K562 (cell line): ENCODE measurements around the gene DTL. TPM values are rescaled to one million over a fixed set of nuclear protein-coding genes. Genes with fewer than 3 reads are reported as not detected.

Source experiments
- ATAC-seq: fragments of 200-7000 bp; cut with Tn5 transposase; 3 replicates; pipeline ENCODE4 v1.9.1; 2020; ENCODE audit warnings: moderate library complexity
- BruUV-seq: library from RNA; stranded (reverse); fragments of 400-500 nt; replicated peaks from 2 replicates; lab custom pipeline; 2021; lab: Mats Ljungman, UMichigan
- CTCF ChIA-PET: fragments of 300-600 bp; formaldehyde crosslinking; extraction: SDS; loops from one replicate; lab custom pipeline; 2021; ENCODE audit warnings: low intra/inter-chr PET ratio; lab: Yijun Ruan, JAX
- POLR2A ChIA-PET: fragments of 300-600, 350-650 bp; sonication (Branson Sonifier 250); formaldehyde crosslinking; extraction: SDS; loops from one replicate; lab custom pipeline; 2021; ENCODE audit warnings: antibody characterized with exemption, inconsistent platforms; lab: Yijun Ruan, JAX
- DNase-seq, 4 experiments: peaks; one replicate each; pipeline versions ENCODE4 v3.0.0 to v3.0.0-alpha.2; 2011 to 2018; ENCODE audit warnings: low spot score in 3 of 4, mixed read lengths in 3 of 4; ENCODE audit errors: extremely low read depth in 1 of 4
- FAIRE-seq: peaks from 2 replicates; lab custom pipeline; 2011; peaks lifted over from hg19 to GRCh38; lab: Jason Lieb, UNC
- H2AFZ ChIP-seq: 2 replicates; pipeline ENCODE4 v1.6.0; 2011; ENCODE audit warnings: low read depth, low read length, control low read depth, inconsistent platforms
- H3K27ac ChIP-seq: fragments of 200-600 bp; 3 replicates; pipeline ENCODE4 v1.8.0; 2011; ENCODE audit warnings: low read depth, mild to moderate bottlenecking, control low read depth, inconsistent platforms, low read length, moderate library complexity, mixed read lengths; ENCODE audit errors: extremely low read depth
- H3K27me3 ChIP-seq, 2 experiments: fragments of 300-600 bp in 1 of 2; 2 replicates in 1 of 2; 3 replicates in 1 of 2; pipeline versions ENCODE4 v1.6.0 to v1.8.0; 2011; ENCODE audit warnings: inconsistent platforms in 2 of 2, low read length in 2 of 2, mild to moderate bottlenecking in 1 of 2, mixed read lengths in 1 of 2, moderate library complexity in 1 of 2; ENCODE audit not compliant: control insufficient read depth in 2 of 2, insufficient read depth in 2 of 2
- H3K36me3 ChIP-seq: fragments of 300-600 bp; 3 replicates; pipeline ENCODE4 v1.8.0; 2011; ENCODE audit warnings: mild to moderate bottlenecking, low read length, inconsistent platforms; ENCODE audit not compliant: control insufficient read depth, insufficient read depth
- H3K4me1 ChIP-seq, 2 experiments: fragments of 200-600 bp in 1 of 2; replicated peaks in 1 of 2; 2 replicates in 1 of 2; 3 replicates in 1 of 2; pipeline versions ENCODE4 v1.5.1 to v1.8.0; 2011; ENCODE audit warnings: inconsistent platforms in 2 of 2, low read length in 2 of 2, mild to moderate bottlenecking in 1 of 2, mixed read lengths in 1 of 2, moderate library complexity in 1 of 2; ENCODE audit not compliant: control insufficient read depth in 2 of 2, insufficient read depth in 2 of 2
- H3K4me2 ChIP-seq: 2 replicates; pipeline ENCODE4 v1.6.1; 2011; ENCODE audit warnings: low read length, control low read depth, inconsistent platforms, mixed read lengths; ENCODE audit not compliant: insufficient read depth
- H3K4me3 ChIP-seq: fragments of 200-600 bp; sonication (generic), shearing (Covaris generic); 2 replicates; pipeline ENCODE4 v1.5.1; 2016; ENCODE audit warnings: control low read depth, inconsistent platforms
- H3K79me2 ChIP-seq: fragments of 200-600 bp; 3 replicates; pipeline ENCODE4 v1.8.0; 2011; ENCODE audit warnings: low read length, inconsistent platforms; ENCODE audit not compliant: control insufficient read depth, insufficient read depth
- H3K9ac ChIP-seq, 2 experiments: 2 replicates each; pipeline versions ENCODE4 v1.6.0 to v1.6.1; 2011; ENCODE audit warnings: low read depth in 2 of 2, low read length in 2 of 2, control low read depth in 1 of 2, inconsistent platforms in 1 of 2, mild to moderate bottlenecking in 1 of 2, mixed read lengths in 1 of 2; ENCODE audit not compliant: insufficient read depth in 1 of 2
- H3K9me1 ChIP-seq: one replicate; pipeline ENCODE4 v1.6.0; 2011; ENCODE audit warnings: inconsistent platforms, mild to moderate bottlenecking, low read length, moderate library complexity; ENCODE audit not compliant: control insufficient read depth, insufficient read depth
- H3K9me3 ChIP-seq: replicated peaks from 2 replicates; pipeline ENCODE4 v1.5.1; 2011; ENCODE audit warnings: low read depth, low read length, inconsistent platforms; ENCODE audit not compliant: control insufficient read depth, insufficient read depth
- H4K20me1 ChIP-seq: replicated peaks from 2 replicates; pipeline ENCODE4 v1.6.1; 2011; ENCODE audit warnings: low read length, inconsistent platforms, mixed read lengths; ENCODE audit not compliant: control insufficient read depth, insufficient read depth
- CBFA2T3 ChIP-seq: fragments of 450-650 bp; IDR thresholded peaks from 2 replicates; pipeline ENCODE4 v1.6.1; 2017
- CXXC5 ChIP-seq: fragments of 250-450 bp; sonication (Bioruptor Pico); IDR thresholded peaks from 2 replicates; pipeline ENCODE4 v1.8.0; 2022; ENCODE audit warnings: inconsistent platforms, mild to moderate bottlenecking, moderate library complexity
- DMBX1 ChIP-seq: fragments of 250-450 bp; sonication (Bioruptor Pico); IDR thresholded peaks from 2 replicates; pipeline ENCODE4 v1.8.0; 2022; ENCODE audit warnings: inconsistent platforms, mild to moderate bottlenecking, moderate library complexity, borderline replicate concordance
- FIP1L1 ChIP-seq: fragments of 200-400 bp; formaldehyde crosslinking; IDR thresholded peaks from 2 replicates; pipeline ENCODE4 v1.6.1; 2018; ENCODE audit warnings: mild to moderate bottlenecking, low read depth, low read length; ENCODE audit not compliant: poor library complexity, severe bottlenecking
- HDAC3 ChIP-seq: fragments of 450-650 bp; IDR thresholded peaks from 2 replicates; pipeline ENCODE4 v1.6.1; 2018; ENCODE audit warnings: borderline replicate concordance, mild to moderate bottlenecking, moderate library complexity; ENCODE audit not compliant: partially characterized antibody
- PRDM10 ChIP-seq: fragments of 450-650 bp; IDR thresholded peaks from 2 replicates; pipeline ENCODE4 v1.6.1; 2018; ENCODE audit not compliant: partially characterized antibody
- SMAD4 ChIP-seq: fragments of 250-450 bp; sonication (Bioruptor Pico); conservative IDR thresholded peaks from 2 replicates; pipeline ENCODE4 v1.8.0; 2021; ENCODE audit warnings: inconsistent platforms, mild to moderate bottlenecking, moderate library complexity
- TARDBP ChIP-seq: fragments of 450-650 bp; IDR thresholded peaks from 2 replicates; pipeline ENCODE4 v1.6.1; 2016
- ZFP1 ChIP-seq: fragments of 450-650 bp; formaldehyde crosslinking; IDR thresholded peaks from 2 replicates; pipeline ENCODE4 v1.4.0; 2020; ENCODE audit warnings: mild to moderate bottlenecking, mixed read lengths
- ZNF583 ChIP-seq: fragments of 250-450 bp; sonication (Bioruptor Pico); IDR thresholded peaks from 2 replicates; pipeline ENCODE4 v1.4.0; 2020
- ZNF644 ChIP-seq: fragments of 200-800 bp; sonication (Bioruptor generic); IDR thresholded peaks from 2 replicates; pipeline ENCODE4 v1.6.1; 2016; ENCODE audit warnings: low read depth, missing genetic modification characterization, missing compliant biosample characterization
- ZNF766 ChIP-seq: fragments of 200-800 bp; sonication (Bioruptor generic); conservative IDR thresholded peaks from 2 replicates; pipeline ENCODE4 v1.6.1; 2016; ENCODE audit warnings: missing genetic modification characterization, missing compliant biosample characterization
- ZNF79 ChIP-seq: fragments of 250-450 bp; sonication (Bioruptor Pico); IDR thresholded peaks from 2 replicates; pipeline ENCODE4 v1.4.0; 2020; ENCODE audit warnings: low read depth, mild to moderate bottlenecking, moderate library complexity
- WGBS: fragments of 100-300 bp; shearing (Covaris generic); methylation state at CpG from one replicate; pipeline ENCODE4 v1.1.6; 2016; ENCODE audit warnings: low coverage, mixed read lengths; ENCODE audit not compliant: insufficient coverage; ENCODE audit errors: missing lambda C conversion rate; 5-methylcytosine and 5-hydroxymethylcytosine counted together
- in situ Hi-C: fragments of 300-500 bp; cut with MboI; formaldehyde crosslinking; loops from 4 replicates; pipeline ENCODE4 v1.15.0; 2018; ENCODE audit warnings: inconsistent platforms, mixed read lengths
- intact Hi-C: fragments of 100-400 bp; cut with micrococcal nuclease; formaldehyde crosslinking; loops from 2 replicates; pipeline ENCODE4 v1.14.2; 2022
- polyA plus RNA-seq, 8 experiments: library from polyadenylated mRNA; depleted of rRNA in 4 of 8; stranded (reverse) in 5 of 8; unstranded in 3 of 8; fragments of >200 nt; fragmentation: Nextera tagmentation in 2 of 8; fragmentation: Illumina TruSeq in 1 of 8; extraction: Ambion mirVana in 2 of 8; extraction: Trizol in 1 of 8; gene quantifications; 2 replicates each; pipeline versions ENCODE4 v1.2.1 to v1.2.3, GENCODE V29; 2011 to 2014; ENCODE audit warnings: inconsistent platforms in 1 of 8, missing spikeins in 1 of 8
- total RNA-seq, 7 experiments: library from RNA; depleted of rRNA in 6 of 7; stranded (reverse); fragments of >200 nt in 6 of 7; fragmentation: Illumina TruSeq in 2 of 7; extraction: Trizol in 2 of 7; gene quantifications; 2 replicates each; pipeline versions ENCODE4 v1.2.1 to v1.2.3, GENCODE V29; 2011 to 2021; ENCODE audit warnings: low replicate concordance in 1 of 7
- TF ChIP-seq, protein P1 (sequence below): fragments of 450-650 bp; formaldehyde crosslinking; IDR thresholded peaks from 2 replicates; pipeline ENCODE4 v1.4.0; 2020; ENCODE audit warnings: mild to moderate bottlenecking
- TF ChIP-seq, protein P2 (sequence below): sonication (generic); formaldehyde crosslinking; IDR thresholded peaks from 2 replicates; pipeline ENCODE4 v1.8.1; 2022; ENCODE audit warnings: missing genetic modification reagents

The DTL gene
- total and polyA plus RNA-seq, 9 of the 15 experiments (the other 6 are each of a cell fraction or from before 2014, with no cell fraction given), result 38.3 to 81.0 (median 63.2) TPM

DNA sequence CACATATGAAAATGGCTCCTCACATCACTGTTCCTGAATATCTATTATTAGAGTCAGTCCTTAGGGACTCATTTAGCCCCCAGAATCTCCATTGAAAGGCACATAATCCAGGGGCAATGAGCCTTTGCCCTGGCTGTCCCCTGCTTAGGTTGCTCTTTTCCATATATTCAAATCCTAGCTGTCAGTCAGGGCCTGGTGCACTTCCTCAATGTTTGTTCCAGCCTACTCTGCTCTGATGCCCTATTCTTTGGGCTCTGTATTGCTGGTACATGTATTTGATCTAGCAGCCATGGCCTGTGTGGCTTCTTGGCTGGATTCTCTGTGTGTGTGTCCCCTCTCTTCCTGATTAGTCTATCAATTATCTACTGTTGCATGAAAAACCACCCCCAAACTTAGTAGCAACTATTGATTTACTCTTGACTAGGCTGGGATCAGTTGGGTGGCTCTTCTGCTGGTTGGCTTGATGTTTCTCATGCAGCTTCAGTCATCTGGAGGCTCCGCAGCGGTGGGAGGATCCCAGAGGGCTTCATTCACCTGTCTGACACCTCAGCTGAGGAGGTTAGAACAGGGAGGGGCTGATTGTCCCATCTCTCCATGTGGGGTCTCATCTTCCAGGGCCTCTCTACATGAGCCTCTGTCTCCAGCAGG is 107.5 kb downstream of the DTL start (continued):
- TF ChIP-seq, protein P1, sequence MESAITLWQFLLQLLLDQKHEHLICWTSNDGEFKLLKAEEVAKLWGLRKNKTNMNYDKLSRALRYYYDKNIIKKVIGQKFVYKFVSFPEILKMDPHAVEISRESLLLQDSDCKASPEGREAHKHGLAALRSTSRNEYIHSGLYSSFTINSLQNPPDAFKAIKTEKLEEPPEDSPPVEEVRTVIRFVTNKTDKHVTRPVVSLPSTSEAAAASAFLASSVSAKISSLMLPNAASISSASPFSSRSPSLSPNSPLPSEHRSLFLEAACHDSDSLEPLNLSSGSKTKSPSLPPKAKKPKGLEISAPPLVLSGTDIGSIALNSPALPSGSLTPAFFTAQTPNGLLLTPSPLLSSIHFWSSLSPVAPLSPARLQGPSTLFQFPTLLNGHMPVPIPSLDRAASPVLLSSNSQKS (CRISPR knock-in tag), result no peak
- TF ChIP-seq HDAC3 (no peak), ZNF79 (no peak)

GRCh38 chr1:212147581-212148033 is 112.1 kb downstream of the DTL start:
- in situ Hi-C loops (no loop called here), intact Hi-C loops (no loop called here)
- H3K9me3 ChIP-seq, result no peaks in the 10 kb centered on the region
- H3K4me2 ChIP-seq, result no peak overlapping the region
- CTCF ChIA-PET, result no interaction called here
- no peaks in the 10 kb centered on the region for H4K20me1 ChIP-seq
- H3K36me3 ChIP-seq, result no peaks in the 10 kb centered on the region
- ATAC-seq (peak; percentile 4; the same call in 2 of the 3 replicates), FAIRE-seq (no peak), DNase-seq (peak in 3 of 4 experiments; percentile 39 to 51 (median 42))
- peak overlapping the region; percentile 50 for H3K27ac ChIP-seq
- H3K79me2 ChIP-seq, result no peaks in the 10 kb centered on the region
- POLR2A ChIA-PET, result no interaction called here
- no peaks in the 10 kb centered on the region for H3K9me1 ChIP-seq
- WGBS, result 48% methylated on average over 6 of the region's 7 CpGs
- BruUV-seq, result no TSS peak
- peak overlapping the region; percentile 41 for H2AFZ ChIP-seq
- no peaks in the 10 kb centered on the region for H3K27me3 ChIP-seq
- peaks cover 15 to 30% of the 10 kb centered on the region in 2 experiments for H3K4me1 ChIP-seq
- peak overlapping the region; percentile 24 to 56; a peak in 1 of 4 replicates for H3K9ac ChIP-seq
- H3K4me3 ChIP-seq, result no peak overlapping the region
- TF ChIP-seq ZNF583 (CRISPR knock-in tag) (0 out of 2 replicates have a peak, but pooled peaks have one; percentile 29), DMBX1 (peak; percentile 78; the same call in 1 of the 2 replicates), TARDBP (no peak), PRDM10 (no peak), ZNF644 (tag) (peak; percentile 59; the same call in 1 of the 2 replicates), ZNF766 (CRISPR knock-in tag) (peak; percentile 48; the same call in 1 of the 2 replicates), CBFA2T3 (peak; percentile 34; the same call in 1 of the 2 replicates), SMAD4 (CRISPR knock-in tag) (0 out of 2 replicates have a peak, but pooled peaks have one; percentile 61), FIP1L1 (no peak), ZFP1 (no peak), CXXC5 (CRISPR knock-in tag) (peak; percentile 49; the same call in 1 of the 2 replicates)
- TF ChIP-seq, protein P2, sequence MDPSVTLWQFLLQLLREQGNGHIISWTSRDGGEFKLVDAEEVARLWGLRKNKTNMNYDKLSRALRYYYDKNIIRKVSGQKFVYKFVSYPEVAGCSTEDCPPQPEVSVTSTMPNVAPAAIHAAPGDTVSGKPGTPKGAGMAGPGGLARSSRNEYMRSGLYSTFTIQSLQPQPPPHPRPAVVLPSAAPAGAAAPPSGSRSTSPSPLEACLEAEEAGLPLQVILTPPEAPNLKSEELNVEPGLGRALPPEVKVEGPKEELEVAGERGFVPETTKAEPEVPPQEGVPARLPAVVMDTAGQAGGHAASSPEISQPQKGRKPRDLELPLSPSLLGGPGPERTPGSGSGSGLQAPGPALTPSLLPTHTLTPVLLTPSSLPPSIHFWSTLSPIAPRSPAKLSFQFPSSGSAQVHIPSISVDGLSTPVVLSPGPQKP (CRISPR knock-in tag), result no peak
